Measurements from ENCODE around the gene ZNF480. TPM values are rescaled to one million over a fixed set of nuclear protein-coding genes. Genes with fewer than 3 reads are reported as not detected.

ZNF480 gene
- total and polyA plus RNA-seq, 2 of the 8 experiments (the other 6 are each of a cell fraction or from before 2014, with no cell fraction given): 3.4 to 32.9 TPM

DNA sequence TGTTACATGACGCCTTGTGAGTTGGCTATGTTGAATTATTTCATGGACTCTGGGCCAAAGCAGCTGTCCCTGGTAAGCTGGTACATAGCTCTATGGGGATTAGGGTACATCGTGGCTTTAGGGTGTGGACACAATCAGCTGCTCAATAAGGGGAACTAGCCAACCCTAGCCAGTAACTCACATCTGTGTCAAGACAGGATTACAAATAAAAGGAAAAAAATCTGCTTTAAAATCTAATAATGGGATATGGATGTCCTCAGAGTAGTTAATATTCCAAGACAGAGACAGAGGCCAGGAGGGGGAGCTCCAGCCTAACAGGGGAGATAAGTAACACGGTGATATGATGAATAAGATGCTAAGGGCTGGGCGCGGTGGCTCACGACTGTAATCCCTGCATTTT is 48.7 kb upstream of the ZNF480 start (continued):
- TF ChIP-seq SP1 (IDR thresholded peaks at IDR 0.05; ENCODE audit: low read depth, low read length) (no peak), KDM4A (IDR thresholded peaks at IDR 0.05; ENCODE audit: low read depth, low read length, severe bottlenecking) (no peak), POLR2AphosphoS5 (IDR thresholded peaks at IDR 0.05; ENCODE audit: low read depth, low read length) (no peak), PHF8 (conservative IDR thresholded peaks at IDR 0.05; ENCODE audit: low read depth, low read length) (no peak), JUND (IDR thresholded peaks at IDR 0.05; ENCODE audit: low read length) (no peak), RAD21 (IDR thresholded peaks at IDR 0.05 in 1 of 2, conservative IDR thresholded peaks at IDR 0.05 in 1 of 2; ENCODE audit: low read depth in 2 of 2, low read length in 2 of 2) (peak; percentile 77 to 84), TBP (IDR thresholded peaks at IDR 0.05; ENCODE audit: low read depth, low read length) (0 out of 2 replicates have a peak, but pooled peaks have one; percentile 16), BCL11A (IDR thresholded peaks at IDR 0.05; ENCODE audit: low read depth in 2 of 2, low read length in 2 of 2) (no peak), GTF2F1 (IDR thresholded peaks at IDR 0.05; ENCODE audit: borderline replicate concordance, low read depth, low read length) (no peak), POLR2A (IDR thresholded peaks at IDR 0.05; ENCODE audit: control extremely low read depth in 1 of 2, low read depth in 2 of 2, low read length in 2 of 2) (no peak)
- TF ChIP-seq, protein P1, sequence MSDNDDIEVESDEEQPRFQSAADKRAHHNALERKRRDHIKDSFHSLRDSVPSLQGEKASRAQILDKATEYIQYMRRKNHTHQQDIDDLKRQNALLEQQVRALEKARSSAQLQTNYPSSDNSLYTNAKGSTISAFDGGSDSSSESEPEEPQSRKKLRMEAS (IDR thresholded peaks at IDR 0.05): no peak
- TF ChIP-seq, protein P2, sequence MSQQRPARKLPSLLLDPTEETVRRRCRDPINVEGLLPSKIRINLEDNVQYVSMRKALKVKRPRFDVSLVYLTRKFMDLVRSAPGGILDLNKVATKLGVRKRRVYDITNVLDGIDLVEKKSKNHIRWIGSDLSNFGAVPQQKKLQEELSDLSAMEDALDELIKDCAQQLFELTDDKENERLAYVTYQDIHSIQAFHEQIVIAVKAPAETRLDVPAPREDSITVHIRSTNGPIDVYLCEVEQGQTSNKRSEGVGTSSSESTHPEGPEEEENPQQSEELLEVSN (IDR thresholded peaks at IDR 0.05): no peak

Data from H1 (cell line).